Upper lobe of right lung (tissue), 1 donor: Measurements from ENCODE around the gene KCTD4. TPM values are rescaled to one million over a fixed set of nuclear protein-coding genes. Genes with fewer than 3 reads are reported as not detected.

Experiments used
- ATAC-seq: fragments of 200-7000 bp; cut with Tn5 transposase; one replicate; pipeline ENCODE4 v1.9.1; 2020; ENCODE audit warnings: mild to moderate bottlenecking, moderate library complexity
- DNase-seq: peaks from one replicate; pipeline ENCODE4 v3.0.0-alpha.2; 2020
- H3K27ac ChIP-seq: fragments of 200-600 bp; one replicate; pipeline ENCODE4 v1.8.0; 2022
- H3K27me3 ChIP-seq: fragments of 200-600 bp; one replicate; pipeline ENCODE4 v1.8.0; 2022; ENCODE audit warnings: mild to moderate bottlenecking
- H3K36me3 ChIP-seq: fragments of 200-600 bp; one replicate; pipeline ENCODE4 v1.8.0; 2022
- H3K4me1 ChIP-seq: fragments of 200-600 bp; one replicate; pipeline ENCODE4 v1.8.0; 2022
- H3K4me3 ChIP-seq: fragments of 200-600 bp; one replicate; pipeline ENCODE4 v1.8.0; 2022; ENCODE audit warnings: mild to moderate bottlenecking
- H3K9me3 ChIP-seq: fragments of 200-600 bp; one replicate; pipeline ENCODE4 v1.8.0; 2022
- CTCF ChIP-seq: fragments of 200-600 bp; IDR thresholded peaks from one replicate; pipeline ENCODE4 v1.8.0; 2022; ENCODE audit warnings: antibody characterized with exemption
- intact Hi-C: fragments of 100-400 bp; cut with DNase I; formaldehyde crosslinking; loops from one replicate; pipeline ENCODE4 v1.11.0; 2022
- total RNA-seq: library from RNA; stranded (reverse); fragmentation: NEBNext Ultra II Directional; extraction: Animal tissue kit (Norgen Biotek cat#: 25700); gene quantifications from one replicate; pipeline ENCODE4 v1.2.1, GENCODE V29; 2021
- donor health status: DM: no; HTN: yes; CAD: no; lungs with severe emphysema.

The KCTD4 gene
- total RNA-seq, 1 donor from 2014 or later, result not detected

DNA sequence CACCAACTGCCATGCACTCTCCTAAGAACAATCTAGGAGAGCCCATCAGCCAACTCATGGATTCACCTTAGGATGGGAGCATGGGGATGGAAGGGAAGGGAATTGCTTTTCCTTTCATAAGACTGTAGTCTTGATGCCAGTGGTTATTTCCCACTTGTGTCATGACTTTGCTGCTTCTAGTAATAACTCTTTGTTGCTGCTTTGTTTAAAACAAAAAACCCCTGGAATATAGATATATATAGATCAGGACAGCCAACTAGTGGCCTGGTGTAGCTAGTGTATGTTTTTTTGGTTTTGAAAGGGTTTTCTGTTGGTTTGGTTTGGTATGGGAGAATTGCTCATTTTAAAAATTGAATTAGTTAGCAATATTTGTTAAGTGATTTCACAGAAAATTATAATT is 39.3 kb upstream of the KCTD4 start:
- H3K4me3 ChIP-seq, result no peak overlapping the region
- no peak for TF ChIP-seq CTCF

DNA sequence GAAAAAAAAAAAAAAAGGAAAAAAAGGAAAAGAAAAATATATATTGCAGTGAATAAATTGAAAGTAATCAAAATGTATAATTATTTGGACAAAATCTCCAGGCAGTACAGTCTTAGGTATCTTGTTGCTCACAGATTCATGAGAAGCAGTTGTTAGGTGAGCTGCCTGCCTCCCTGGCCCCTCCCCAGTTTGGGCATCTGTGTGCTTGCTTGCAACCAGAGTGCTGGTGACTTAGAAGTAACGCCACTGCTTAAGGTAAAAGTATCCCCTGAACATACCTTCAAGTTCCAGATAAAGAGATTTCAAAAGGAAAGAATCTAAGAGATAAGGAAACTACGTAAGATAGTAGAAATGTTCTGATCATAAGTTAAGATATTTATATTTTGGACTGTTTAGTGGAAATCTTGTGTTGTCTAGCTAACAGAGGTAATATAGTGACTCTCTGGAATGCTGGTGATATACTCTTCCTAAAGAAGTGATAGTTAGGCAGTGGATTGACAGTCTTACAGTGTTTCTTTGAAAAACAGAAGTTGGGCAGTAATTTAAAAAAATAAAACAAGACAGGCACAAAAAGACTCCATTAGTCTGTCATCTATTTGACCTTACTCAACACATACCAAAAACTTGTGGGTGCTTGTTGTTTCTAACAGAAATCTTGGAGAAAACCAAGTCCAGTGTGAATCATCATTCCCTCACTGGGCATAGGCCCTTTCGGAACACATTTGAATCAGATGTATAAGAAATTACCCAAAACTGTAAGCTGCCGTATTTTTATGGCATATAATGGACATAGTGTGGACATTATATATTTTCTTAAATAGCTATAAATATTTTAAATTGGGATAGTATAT is 38.3 kb upstream of the KCTD4 start:
- ATAC-seq, result no peak

More for the DNA sequence above, 39.3 kb upstream of the KCTD4 start:
- H3K4me1 ChIP-seq, result peaks cover 11% of the 10 kb centered on the region
- H3K9me3 ChIP-seq, result no peaks in the 10 kb centered on the region
- no peak for ATAC-seq
- H3K27ac ChIP-seq, result no peak overlapping the region
- H3K36me3 ChIP-seq, result no peaks in the 10 kb centered on the region
- no peaks in the 10 kb centered on the region for H3K27me3 ChIP-seq
- intact Hi-C loops, result no loop called here
- DNase-seq, result no peak

DNA sequence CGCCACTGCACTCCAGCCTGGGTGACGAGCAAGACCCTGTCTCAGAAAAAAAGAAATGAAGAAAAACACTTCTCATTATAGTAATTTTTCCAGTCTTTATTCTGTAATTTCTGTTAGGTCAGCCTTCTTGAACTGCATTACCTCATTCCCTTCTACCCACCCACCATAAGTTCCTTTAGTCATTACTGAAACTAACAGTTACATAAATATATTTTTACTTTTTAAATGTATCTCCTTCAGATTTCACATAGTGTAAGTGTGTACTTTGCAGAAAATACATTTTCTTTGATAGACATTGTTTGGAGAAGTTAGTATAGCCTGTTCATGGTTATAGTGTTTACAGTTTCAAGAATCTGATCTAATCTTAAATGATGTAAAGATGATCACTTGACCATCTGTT is 31.7 kb upstream of the KCTD4 start:
- Histone ChIP-seq H3K27me3 (no peaks in the 10 kb centered on the region), H3K4me3 (no peak overlapping the region), H3K9me3 (no peaks in the 10 kb centered on the region), H3K27ac (no peak overlapping the region), H3K36me3 (no peaks in the 10 kb centered on the region), H3K4me1 (no peaks in the 10 kb centered on the region)
- no peak for DNase-seq
- TF ChIP-seq CTCF, result no peak
- intact Hi-C loops, result no loop called here
- no peak for ATAC-seq

More for the DNA sequence above, 38.3 kb upstream of the KCTD4 start:
- no peak overlapping the region for H3K4me3 ChIP-seq
- no peaks in the 10 kb centered on the region for H3K9me3 ChIP-seq
- DNase-seq, result no peak
- no peak for TF ChIP-seq CTCF
- no peaks in the 10 kb centered on the region for H3K27me3 ChIP-seq
- H3K4me1 ChIP-seq, result peaks cover 11% of the 10 kb centered on the region
- intact Hi-C loops, result no loop called here
- no peaks in the 10 kb centered on the region for H3K36me3 ChIP-seq
- no peak overlapping the region for H3K27ac ChIP-seq

- no peaks in the 10 kb centered on the region for H3K4me1 ChIP-seq
- no peaks in the 10 kb centered on the region for H3K27me3 ChIP-seq
- ATAC-seq (no peak), DNase-seq (no peak)
- no peak for TF ChIP-seq CTCF
- H3K36me3 ChIP-seq, result no peaks in the 10 kb centered on the region
- intact Hi-C loops, result no loop called here
- H3K4me3 ChIP-seq, result no peak overlapping the region
- H3K27ac ChIP-seq, result no peak overlapping the region
- no peaks in the 10 kb centered on the region for H3K9me3 ChIP-seq
Measured at GRCh38 chr13:45231722-45232121, 30.9 kb upstream of the KCTD4 start.

DNA sequence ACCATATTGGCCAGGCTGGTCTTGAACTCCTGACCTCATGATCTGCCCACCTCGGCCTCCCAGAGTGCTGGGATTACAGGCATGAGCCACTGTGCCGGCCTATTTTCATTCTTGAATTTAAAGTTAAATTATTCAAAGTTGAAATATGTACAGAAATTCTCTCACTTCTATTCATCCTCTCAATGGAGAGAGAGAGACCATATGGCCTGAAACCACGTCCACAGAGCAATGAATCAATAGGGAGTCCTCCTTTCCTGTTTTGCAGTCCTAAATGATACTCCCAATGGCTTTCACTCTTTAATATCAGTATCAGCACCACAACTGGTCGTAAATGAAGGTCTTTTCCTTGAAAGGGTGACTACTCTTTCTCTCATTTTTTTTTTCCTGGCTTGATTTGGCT is 30.5 kb upstream of the KCTD4 start:
- H3K9me3 ChIP-seq, result no peaks in the 10 kb centered on the region
- no peaks in the 10 kb centered on the region for H3K4me1 ChIP-seq
- no peak for TF ChIP-seq CTCF
- no peaks in the 10 kb centered on the region for H3K27me3 ChIP-seq
- ATAC-seq, result no peak
- DNase-seq, result no peak
- intact Hi-C loops, result no loop called here
- H3K27ac ChIP-seq, result no peak overlapping the region
- H3K36me3 ChIP-seq, result no peaks in the 10 kb centered on the region
- H3K4me3 ChIP-seq, result no peak overlapping the region
